HUES6 (cell line): Measurements from ENCODE around the gene KCNN3.

Source experiments
- H3K27ac ChIP-seq: 2 replicates; pipeline ENCODE4 v1.7.0; 2013; ENCODE audit warnings: low read depth, mild to moderate bottlenecking, low read length, inconsistent platforms
- H3K27me3 ChIP-seq: 2 replicates; pipeline ENCODE4 v1.6.1; 2013; ENCODE audit warnings: low read length; ENCODE audit not compliant: control insufficient read depth, insufficient read depth
- H3K36me3 ChIP-seq: 2 replicates; pipeline ENCODE4 v1.6.1; 2013; ENCODE audit warnings: low read length; ENCODE audit not compliant: control insufficient read depth, insufficient read depth
- H3K4me1 ChIP-seq: 2 replicates; pipeline ENCODE4 v1.6.1; 2013; ENCODE audit warnings: low read length; ENCODE audit not compliant: control insufficient read depth, insufficient read depth
- H3K4me3 ChIP-seq: 2 replicates; pipeline ENCODE4 v1.5.1; 2013; ENCODE audit warnings: low read depth, low read length
- H3K9ac ChIP-seq: one replicate; pipeline ENCODE4 v1.6.1; 2013; ENCODE audit warnings: mild to moderate bottlenecking, low read length
- H3K9me3 ChIP-seq: 2 replicates; pipeline ENCODE4 v1.6.1; 2013; ENCODE audit warnings: low read depth, low read length; ENCODE audit not compliant: control insufficient read depth, insufficient read depth

The KCNN3 gene

DNA sequence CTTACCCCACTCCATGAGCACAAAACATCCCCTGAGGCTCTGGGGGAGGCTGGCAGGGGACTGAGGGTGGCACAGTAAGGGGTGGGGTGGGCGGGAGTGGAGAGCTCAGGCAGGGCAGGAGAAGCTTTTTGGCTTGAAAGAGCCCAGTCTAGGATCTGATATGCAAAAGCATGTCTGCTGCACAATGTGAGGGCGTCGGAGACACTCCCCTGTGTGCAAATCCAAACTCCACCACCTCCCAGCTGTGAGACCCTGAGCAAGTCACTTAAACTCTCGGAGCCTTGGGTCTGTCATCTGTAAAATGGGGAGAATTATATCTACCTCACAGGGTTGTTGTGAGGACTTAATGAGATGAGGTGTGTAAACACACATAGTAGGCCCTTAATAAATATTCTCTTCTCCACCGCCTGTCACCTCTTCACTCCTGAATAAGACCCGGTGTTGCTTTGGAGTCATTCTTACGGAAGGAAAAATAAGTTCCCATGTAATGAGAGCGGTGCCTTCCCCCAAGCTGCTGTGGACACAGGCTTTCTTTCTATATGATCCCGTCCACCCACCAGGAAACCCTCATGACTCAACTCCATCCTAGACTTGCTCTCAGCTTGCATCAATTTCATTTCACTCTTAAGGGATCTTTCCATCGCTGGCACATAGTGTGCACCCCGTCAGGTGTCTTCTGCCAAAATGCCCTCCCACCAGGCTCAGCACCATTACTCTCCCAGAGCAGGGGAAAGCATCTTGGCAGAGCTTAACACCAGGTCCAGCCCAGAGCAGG, 12.5 kb downstream of the KCNN3 start:
- no peaks in the 10 kb centered on the region for H3K9me3 ChIP-seq
- H3K27ac ChIP-seq, result no peak overlapping the region
- H3K4me1 ChIP-seq, result peaks cover 5% of the 10 kb centered on the region
- H3K36me3 ChIP-seq, result no peaks in the 10 kb centered on the region
- 0 out of 2 replicates have a peak, but pooled peaks cover 4% of the 10 kb centered on the region for H3K27me3 ChIP-seq
- H3K4me3 ChIP-seq, result no peak overlapping the region
- no peak overlapping the region for H3K9ac ChIP-seq

DNA sequence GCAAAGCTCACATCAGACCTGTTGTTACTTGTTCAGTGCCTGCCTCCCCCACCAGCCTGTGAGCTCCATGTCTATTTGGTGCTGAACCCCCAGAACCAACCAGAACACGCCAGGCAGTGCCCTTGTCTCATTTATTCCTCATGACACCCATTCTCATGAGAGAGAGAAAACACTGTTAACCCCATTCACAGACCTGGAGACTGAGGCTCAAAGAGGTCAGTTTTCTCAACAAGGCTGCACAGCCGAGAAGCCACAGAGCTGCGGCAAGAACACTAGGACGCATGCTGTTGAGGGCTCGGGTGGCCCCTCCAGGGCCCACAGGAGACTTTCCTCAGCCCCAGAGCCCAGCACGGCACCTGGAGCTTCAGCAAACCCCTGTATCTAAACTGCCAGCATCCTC, 13.1 kb downstream of the KCNN3 start:
- H3K36me3 ChIP-seq, result no peaks in the 10 kb centered on the region
- no peak overlapping the region for H3K4me3 ChIP-seq
- H3K27me3 ChIP-seq, result no peaks in the 10 kb centered on the region
- no peak overlapping the region for H3K27ac ChIP-seq
- no peaks in the 10 kb centered on the region for H3K9me3 ChIP-seq
- H3K4me1 ChIP-seq, result 0 out of 2 replicates have a peak, but pooled peaks cover 2% of the 10 kb centered on the region
- H3K9ac ChIP-seq, result no peak overlapping the region

DNA sequence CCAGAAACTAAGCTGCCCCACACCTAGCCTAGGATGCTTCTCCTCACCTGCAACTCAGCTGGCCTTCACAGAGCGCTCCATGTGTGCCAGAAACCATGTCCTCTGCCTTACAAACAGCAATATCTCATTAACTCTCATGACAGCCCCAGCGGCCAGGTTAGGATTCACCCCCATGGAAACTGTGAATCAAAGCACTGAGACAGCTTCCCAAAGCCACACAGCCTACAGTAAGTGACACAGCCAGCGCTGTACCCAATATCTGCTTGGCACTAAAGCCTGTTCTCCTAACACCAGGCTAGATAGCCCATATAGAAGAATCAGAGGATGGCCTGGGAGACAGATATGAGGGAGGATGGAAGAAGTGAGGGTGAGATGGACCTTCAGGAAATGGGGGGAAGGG, 13.5 kb downstream of the KCNN3 start:
- Histone ChIP-seq H3K27me3 (no peaks in the 10 kb centered on the region), H3K4me1 (peaks cover 4% of the 10 kb centered on the region; the same call in 1 of the 2 replicates), H3K9ac (no peak overlapping the region), H3K4me3 (no peak overlapping the region), H3K36me3 (no peaks in the 10 kb centered on the region), H3K27ac (no peak overlapping the region), H3K9me3 (no peaks in the 10 kb centered on the region)

GRCh38 chr1:154856049-154856448, 14.0 kb downstream of the KCNN3 start:
- Histone ChIP-seq H3K4me1 (peaks cover 5% of the 10 kb centered on the region; the same call in 1 of the 2 replicates), H3K27ac (no peak overlapping the region), H3K27me3 (no peaks in the 10 kb centered on the region), H3K4me3 (no peak overlapping the region), H3K9ac (no peak overlapping the region), H3K9me3 (no peaks in the 10 kb centered on the region), H3K36me3 (no peaks in the 10 kb centered on the region)

GRCh38 chr1:154855186-154855851, 14.8 kb downstream of the KCNN3 start:
- no peaks in the 10 kb centered on the region for H3K9me3 ChIP-seq
- no peaks in the 10 kb centered on the region for H3K36me3 ChIP-seq
- H3K27ac ChIP-seq, result no peak overlapping the region
- H3K9ac ChIP-seq, result no peak overlapping the region
- no peak overlapping the region for H3K4me3 ChIP-seq
- peaks cover 9% of the 10 kb centered on the region for H3K4me1 ChIP-seq
- H3K27me3 ChIP-seq, result no peaks in the 10 kb centered on the region

GRCh38 chr1:154852845-154853244, 17.2 kb downstream of the KCNN3 start:
- Histone ChIP-seq H3K4me3 (no peak overlapping the region), H3K27ac (no peak overlapping the region), H3K4me1 (peaks cover 25% of the 10 kb centered on the region), H3K9me3 (no peaks in the 10 kb centered on the region), H3K36me3 (no peaks in the 10 kb centered on the region), H3K27me3 (no peaks in the 10 kb centered on the region), H3K9ac (no peak overlapping the region)

DNA sequence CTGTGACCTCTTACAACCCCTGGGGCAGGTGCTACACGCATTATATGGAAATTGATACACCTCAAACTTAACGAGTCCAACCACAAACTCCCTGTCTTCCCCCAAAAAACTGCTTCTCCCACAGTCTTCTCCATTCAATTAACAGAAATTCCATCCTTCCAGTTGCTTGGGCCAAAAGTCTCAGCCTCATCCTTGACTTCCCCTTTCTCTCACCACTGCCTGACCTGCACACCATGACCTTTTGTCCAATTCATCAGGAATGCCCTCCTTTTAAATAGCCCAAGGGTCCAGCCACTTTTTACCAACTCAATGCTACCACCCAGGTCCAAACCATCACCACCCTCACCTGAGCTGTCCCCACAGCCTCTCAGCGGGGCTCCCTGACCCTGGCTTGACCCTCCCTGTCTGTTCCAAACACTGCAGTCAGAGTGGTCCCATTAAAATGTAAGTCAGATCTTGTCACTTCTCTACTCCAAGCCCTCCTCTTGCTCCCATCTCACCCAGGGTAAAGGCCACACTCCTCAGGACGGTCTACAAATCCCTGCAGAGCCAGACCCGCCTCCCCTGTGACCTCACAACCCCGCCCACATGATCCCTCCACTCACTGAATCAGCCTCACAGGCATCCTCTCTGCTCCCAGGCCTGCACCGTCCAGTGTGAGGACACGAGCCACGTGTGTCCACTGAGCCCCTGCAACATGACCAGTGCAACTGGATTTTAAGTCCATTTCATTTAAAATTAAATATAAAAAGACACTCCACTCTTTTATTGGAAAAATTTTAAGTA, 18.5 kb downstream of the KCNN3 start:
- H3K4me1 ChIP-seq, result peaks cover 30% of the 10 kb centered on the region
- no peak overlapping the region for H3K9ac ChIP-seq
- no peak overlapping the region for H3K27ac ChIP-seq
- H3K4me3 ChIP-seq, result no peak overlapping the region
- H3K27me3 ChIP-seq, result no peaks in the 10 kb centered on the region
- H3K9me3 ChIP-seq, result no peaks in the 10 kb centered on the region
- no peaks in the 10 kb centered on the region for H3K36me3 ChIP-seq

DNA sequence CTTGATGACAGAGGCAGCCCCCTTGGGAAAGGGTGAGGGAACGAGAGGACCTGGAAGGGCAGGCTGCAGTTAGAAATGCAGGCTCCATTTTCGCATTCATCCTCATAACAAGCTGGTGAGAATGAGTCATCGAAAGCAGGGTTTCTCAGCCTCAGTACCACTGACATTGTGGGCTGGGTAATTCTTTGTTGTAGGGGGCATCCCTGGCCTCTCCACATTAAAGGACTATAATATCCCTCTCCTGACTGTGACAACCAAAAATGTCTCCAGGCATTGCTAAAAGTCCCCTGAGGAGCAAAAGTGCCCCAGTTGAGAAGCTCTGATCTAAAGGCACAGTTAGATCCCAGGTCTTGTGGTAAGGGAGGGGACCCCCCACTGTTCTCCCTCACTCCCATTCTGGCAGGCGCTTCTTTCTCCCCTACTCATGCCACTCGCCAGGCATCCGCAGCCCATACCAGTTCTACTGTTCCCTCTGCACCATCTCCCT, 20.4 kb downstream of the KCNN3 start:
- Histone ChIP-seq H3K36me3 (no peaks in the 10 kb centered on the region), H3K9ac (no peak overlapping the region), H3K27me3 (no peaks in the 10 kb centered on the region), H3K4me3 (no peak overlapping the region), H3K9me3 (no peaks in the 10 kb centered on the region), H3K4me1 (peaks cover 34% of the 10 kb centered on the region), H3K27ac (no peak overlapping the region)

- peaks cover 38% of the 10 kb centered on the region for H3K4me1 ChIP-seq
Measured at GRCh38 chr1:154848983-154849382, 21.1 kb downstream of the KCNN3 start.

GRCh38 chr1:154847891-154848290, 22.2 kb downstream of the KCNN3 start:
- H3K4me1 ChIP-seq, result peaks cover 42% of the 10 kb centered on the region
- no peaks in the 10 kb centered on the region for H3K9me3 ChIP-seq
- H3K27ac ChIP-seq, result no peak overlapping the region
- no peaks in the 10 kb centered on the region for H3K36me3 ChIP-seq
- H3K27me3 ChIP-seq, result no peaks in the 10 kb centered on the region
- no peak overlapping the region for H3K9ac ChIP-seq
- H3K4me3 ChIP-seq, result no peak overlapping the region

More at GRCh38 chr1:154848983-154849382, 21.1 kb downstream of the KCNN3 start:
- H3K4me3 ChIP-seq, result no peak overlapping the region
- no peaks in the 10 kb centered on the region for H3K27me3 ChIP-seq
- H3K27ac ChIP-seq, result no peak overlapping the region
- no peaks in the 10 kb centered on the region for H3K36me3 ChIP-seq
- no peaks in the 10 kb centered on the region for H3K9me3 ChIP-seq
- H3K9ac ChIP-seq, result no peak overlapping the region
